T-cell (primary cell): ENCODE data around the gene CD4. TPM values are rescaled to one million over a fixed set of nuclear protein-coding genes. Genes with fewer than 3 reads are reported as not detected.

Source experiments
- ATAC-seq, 4 experiments: fragments of 200-7000 bp in 3 of 4; fragments of 150-1000 bp in 1 of 4; cut with Tn5 transposase; replicated peaks in 1 of 4; 1 replicate in 3 of 4; 2 replicates in 1 of 4; pipeline ENCODE4 v1.10.0; 2021; ENCODE audit warnings: moderate library complexity in 3 of 4, mild to moderate bottlenecking in 2 of 4, moderate number of reproducible peaks in 1 of 4
- CTCF ChIA-PET, 2 donors: fragments of 300-600 bp; sonication (Branson Sonifier 250); formaldehyde crosslinking; loops; one replicate each; lab custom pipeline; 2022; ENCODE audit warnings: antibody characterized with exemption in 2 of 2; lab: Charles Lee
- POLR2A ChIA-PET, 2 donors: fragments of 300-600 bp; sonication (Branson Sonifier 250); formaldehyde crosslinking; loops; one replicate each; lab custom pipeline; 2022; ENCODE audit warnings: antibody characterized with exemption in 2 of 2; lab: Charles Lee
- DNase-seq, 35 experiments: peaks; one replicate each; pipeline versions ENCODE4 v3.0.0 to v3.0.0-alpha.2; 2013 to 2023
- H3K27ac ChIP-seq: one replicate; pipeline ENCODE4 v1.5.1; 2013; ENCODE audit warnings: low read length
- H3K27me3 ChIP-seq, 2 experiments: replicated peaks in 1 of 2; 1 replicate in 1 of 2; 2 replicates in 1 of 2; pipeline versions ENCODE4 v1.6.1 to v1.7.0; 2013; ENCODE audit warnings: low read length in 1 of 2, mixed read lengths in 1 of 2; ENCODE audit not compliant: control insufficient read depth in 2 of 2, insufficient read depth in 2 of 2; ENCODE audit errors: extremely low read depth in 1 of 2
- H3K36me3 ChIP-seq, 2 donors: 1 replicate in 1 of 2; 2 replicates in 1 of 2; pipeline versions ENCODE4 v1.6.1 to v1.7.0; 2013; ENCODE audit warnings: low read length in 1 of 2; ENCODE audit not compliant: control insufficient read depth in 2 of 2, insufficient read depth in 1 of 2; ENCODE audit errors: extremely low read depth in 1 of 2
- H3K4me1 ChIP-seq, 2 experiments: 1 replicate in 1 of 2; 2 replicates in 1 of 2; pipeline versions ENCODE4 v1.6.1 to v1.7.0; 2013; ENCODE audit warnings: low read length in 2 of 2, mixed read lengths in 1 of 2; ENCODE audit not compliant: insufficient read depth in 2 of 2, control insufficient read depth in 1 of 2; ENCODE audit errors: extremely low read depth in 1 of 2
- H3K4me3 ChIP-seq, 2 donors: 1 replicate in 1 of 2; 2 replicates in 1 of 2; pipeline versions ENCODE4 v1.5.1 to v1.7.0; 2013; ENCODE audit warnings: mild to moderate bottlenecking in 2 of 2, low read length in 1 of 2, moderate library complexity in 1 of 2; ENCODE audit not compliant: control insufficient read depth in 1 of 2; ENCODE audit errors: extremely low read depth in 1 of 2
- H3K9me3 ChIP-seq: 2 replicates; pipeline ENCODE4 v1.7.0; 2013
- H3K27ac Mint-ChIP-seq, 2 donors: one replicate each; pipeline ENCODE4 v1.8.0; 2020 to 2021; ENCODE audit warnings: mild to moderate bottlenecking in 2 of 2, mixed read lengths in 2 of 2
- H3K27me3 Mint-ChIP-seq, 2 donors: one replicate each; pipeline ENCODE4 v1.8.0; 2021 to 2022; ENCODE audit warnings: mixed read lengths in 2 of 2
- H3K36me3 Mint-ChIP-seq: one replicate; pipeline ENCODE4 v1.8.0; 2021; ENCODE audit warnings: mixed read lengths
- H3K4me1 Mint-ChIP-seq, 3 donors: one replicate each; pipeline ENCODE4 v1.8.0; 2020 to 2022; ENCODE audit warnings: mixed read lengths in 3 of 3, mild to moderate bottlenecking in 1 of 3
- H3K4me3 Mint-ChIP-seq, 3 donors: one replicate each; pipeline ENCODE4 v1.8.0; 2020 to 2022; ENCODE audit warnings: mild to moderate bottlenecking in 3 of 3, mixed read lengths in 3 of 3, moderate library complexity in 3 of 3
- H3K9me3 Mint-ChIP-seq, 3 donors: one replicate each; pipeline ENCODE4 v1.8.0; 2020 to 2022; ENCODE audit warnings: mixed read lengths in 3 of 3
- WGBS: methylation state at CpG from one replicate; pipeline ENCODE4 v1.1.5; 2013; ENCODE audit warnings: missing lambda C conversion rate; ENCODE audit not compliant: insufficient coverage; 5-methylcytosine and 5-hydroxymethylcytosine counted together
- total RNA-seq, 35 experiments: library from RNA in 6 of 35; stranded (reverse) in 6 of 35; fragments of 120-200 nt in 1 of 35; gene quantifications; one replicate each; pipeline versions ENCODE4 v1.2.1 to v1.2.4 and lab custom pipeline; 2013 to 2026

The CD4 gene
- total RNA-seq, 5 donors from 2014 or later (not counting 1 experiment from before 2014, with no cell fraction given) = 126 to 205 (median 154) TPM

DNA sequence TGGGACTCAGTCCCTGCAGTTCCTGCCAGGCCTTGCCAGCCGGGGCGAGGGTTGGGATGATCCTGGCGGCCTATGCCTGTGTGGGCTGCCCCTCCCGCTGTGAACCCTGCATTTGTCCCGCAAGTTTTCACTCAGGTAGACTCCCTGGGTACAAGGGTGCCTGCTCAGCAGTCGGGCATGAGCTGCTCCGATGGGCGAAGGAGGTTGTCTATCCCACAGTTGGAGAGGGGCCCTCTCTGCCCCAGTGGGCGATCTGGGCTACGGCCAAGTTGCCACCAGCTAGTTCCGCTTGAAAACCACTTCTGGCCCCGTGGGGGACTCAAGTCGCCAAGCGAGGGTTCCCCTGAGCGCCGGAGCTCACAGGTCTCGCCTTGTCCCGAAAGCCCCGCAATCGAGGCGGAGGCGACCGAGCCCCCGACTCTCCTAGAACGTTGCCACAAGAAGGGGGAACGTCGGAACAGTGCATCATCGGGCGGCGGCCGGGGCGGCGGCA, 77.6 kb downstream of the CD4 start:
- no peaks in the 10 kb centered on the region for H3K9me3 ChIP-seq
- H3K27me3 ChIP-seq = no peaks in the 10 kb centered on the region
- H3K9me3 Mint-ChIP-seq = no peaks in the 10 kb centered on the region
- peaks cover 11 to 52% of the 10 kb centered on the region in 2 donors for H3K36me3 ChIP-seq
- H3K4me3 Mint-ChIP-seq = peak overlapping the region; percentile 86 to 92 (median 87)
- H3K27ac Mint-ChIP-seq = peak overlapping the region; percentile 91
- peaks cover 16 to 49% of the 10 kb centered on the region in 2 experiments for H3K4me1 ChIP-seq
- ChIA-PET CTCF (interaction anchor here (0.6 to 1.5 kb wide), 9 partner anchors 8 to 240 kb away, joined by 3 to 8 read pairs (median 5); partner anchors contain the start of genes CDCA3 (in 1 of the 2), USP5 (in 1 of the 2) and ZNF384 (in 1 of the 2)), POLR2A (interaction anchor here (0.7 to 1.4 kb wide), 2 partner anchors 15 to 151 kb away, joined by 5 to 6 read pairs; partner anchors contain the start of gene USP5 (in 1 of the 2))
- DNase-seq (peak in 3 of 35 experiments; percentile 31 to 60 (median 44)), ATAC-seq (peak; percentile 0 to 4 (median 1))
- H3K4me1 Mint-ChIP-seq = peaks cover 43 to 48% (median 46%) of the 10 kb centered on the region in 3 donors
- 10% methylated on average over 31 of the region's 33 CpGs for WGBS
- H3K4me3 ChIP-seq = peak overlapping the region; percentile 44 to 65
- H3K27me3 Mint-ChIP-seq = no peaks in the 10 kb centered on the region
- peaks cover 38% of the 10 kb centered on the region for H3K36me3 Mint-ChIP-seq
- peak overlapping the region; percentile 86 for H3K27ac ChIP-seq

DNA sequence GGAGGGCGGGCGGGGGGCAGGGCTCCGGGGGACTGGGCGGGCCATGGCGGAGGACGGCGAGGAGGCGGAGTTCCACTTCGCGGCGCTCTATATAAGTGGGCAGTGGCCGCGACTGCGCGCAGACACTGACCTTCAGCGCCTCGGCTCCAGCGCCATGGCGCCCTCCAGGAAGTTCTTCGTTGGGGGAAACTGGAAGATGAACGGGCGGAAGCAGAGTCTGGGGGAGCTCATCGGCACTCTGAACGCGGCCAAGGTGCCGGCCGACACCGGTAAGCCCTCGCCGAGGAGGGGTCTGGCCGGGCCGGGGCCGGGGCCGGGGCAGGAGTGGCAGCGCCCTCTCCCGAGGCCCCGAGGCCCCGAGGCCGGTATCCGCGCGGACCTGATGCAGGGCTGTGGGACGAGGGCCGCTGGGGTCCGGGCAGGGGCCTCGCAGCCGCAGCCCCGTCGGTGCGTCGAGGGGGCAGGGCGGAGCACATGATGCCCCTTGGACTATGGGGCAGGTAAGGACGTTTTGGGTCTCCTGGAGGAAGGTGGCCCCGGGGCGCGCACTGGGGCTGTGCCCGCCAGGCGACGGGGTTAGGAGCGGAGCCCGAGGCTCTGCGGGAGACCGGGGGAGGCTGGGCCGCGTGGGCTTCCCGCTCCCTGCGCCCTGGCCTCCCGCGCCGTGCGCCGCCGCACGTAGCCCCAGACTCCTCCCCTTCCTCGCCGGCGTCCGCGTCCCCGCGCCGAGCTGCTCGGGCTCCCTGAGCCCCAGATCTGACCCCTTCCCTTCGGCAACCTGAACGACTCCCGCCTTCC, 78.3 kb downstream of the CD4 start, which contains the start of gene TPI1:
Gene TPI1 (plus strand): TSS at position 119 of the 798 bp plus-strand sequence. CDS start 36 bp downstream, at position 155.
- under 1% methylated on average over 73 of the region's 86 CpGs for WGBS
- peak within 1 kb of the TSS; percentile 62 to 65 for H3K4me3 ChIP-seq
- H3K27me3 ChIP-seq = no peaks in the 10 kb centered on the region
- peaks cover 34% of the 10 kb centered on the region for H3K36me3 Mint-ChIP-seq
- no peaks in the 10 kb centered on the region for H3K9me3 ChIP-seq
- peak within 1 kb of the TSS; percentile 91 for H3K27ac Mint-ChIP-seq
- ATAC-seq = peak; percentile 75 to 79 (median 76)
- H3K27me3 Mint-ChIP-seq = no peaks in the 10 kb centered on the region
- H3K4me1 ChIP-seq = peaks cover 20 to 56% of the 10 kb centered on the region in 2 experiments
- H3K9me3 Mint-ChIP-seq = no peaks in the 10 kb centered on the region
- peak within 1 kb of the TSS; percentile 86 for H3K27ac ChIP-seq
- POLR2A ChIA-PET = interaction anchor here (0.7 to 1.4 kb wide), 3 partner anchors 15 to 150 kb away, joined by 3 to 6 read pairs (median 5); partner anchors contain the start of gene USP5 (in 2 of the 2)
- H3K36me3 ChIP-seq = peaks cover 10 to 48% of the 10 kb centered on the region in 2 donors
- CTCF ChIA-PET = interaction anchor here (0.6 to 2.0 kb wide), 9 partner anchors 9 to 240 kb away, joined by 3 to 12 read pairs (median 5); partner anchors contain the start of genes CDCA3 (in 1 of the 2), USP5 (in 1 of the 2) and ZNF384 (in 1 of the 2)
- peaks cover 49 to 54% (median 51%) of the 10 kb centered on the region in 3 donors for H3K4me1 Mint-ChIP-seq
- peak in 33 of 35 experiments; percentile 32 to 82 (median 52) for DNase-seq
- peak within 1 kb of the TSS; percentile 86 to 92 (median 87) for H3K4me3 Mint-ChIP-seq

- peak in 2 of 4 experiments; percentile 0 to 1 for ATAC-seq
- WGBS = 4% methylated on average over 10 of the region's 22 CpGs
- H3K9me3 Mint-ChIP-seq = no peaks in the 10 kb centered on the region
- peaks cover 31% of the 10 kb centered on the region for H3K36me3 Mint-ChIP-seq
- peaks cover 20 to 61% of the 10 kb centered on the region in 2 experiments for H3K4me1 ChIP-seq
- H3K27ac ChIP-seq = peak overlapping the region; percentile 62
- no peaks in the 10 kb centered on the region for H3K27me3 ChIP-seq
- DNase-seq = no peak
- no peaks in the 10 kb centered on the region for H3K9me3 ChIP-seq
- peak overlapping the region; percentile 62 to 65 for H3K4me3 ChIP-seq
- POLR2A ChIA-PET = interaction anchor here in 1 of 2 donors (0.7 kb wide), 1 partner anchor 16 kb away, joined by 3 read pairs; the partner anchor contains the start of gene USP5
- H3K36me3 ChIP-seq = peaks cover 10 to 40% of the 10 kb centered on the region in 2 donors
- H3K27me3 Mint-ChIP-seq = no peaks in the 10 kb centered on the region
- peak overlapping the region; percentile 85 to 89 (median 87) for H3K4me3 Mint-ChIP-seq
- CTCF ChIA-PET = interaction anchor here (0.9 to 4.7 kb wide), 14 partner anchors 13 to 277 kb away, joined by 3 to 23 read pairs (median 4); partner anchors contain the start of genes C12orf57 (in 1 of the 2), CDCA3 (in 1 of the 2), RNU7-1 (in 1 of the 2) and USP5 (in 1 of the 2)
- peak overlapping the region; percentile 89 for H3K27ac Mint-ChIP-seq
- H3K4me1 Mint-ChIP-seq = peaks cover 51 to 54% (median 54%) of the 10 kb centered on the region in 3 donors
These were observed 79.1 kb downstream of the CD4 start for GRCh38 chr12:6868211-6869048.

GRCh38 chr12:6869049-6870021, 80.0 kb downstream of the CD4 start:
- ATAC-seq (peak in 1 of 4 experiments; percentile 10), DNase-seq (peak; percentile 63 to 92 (median 81))
- peak overlapping the region; percentile 62 for H3K27ac ChIP-seq
- POLR2A ChIA-PET = interaction anchor here in 1 of 2 donors (1.0 kb wide), 1 partner anchor 74 kb away, joined by 5 read pairs; the partner anchor contains the start of genes C12orf57 and RNU7-1
- no peak overlapping the region for H3K4me3 ChIP-seq
- H3K27me3 ChIP-seq = no peaks in the 10 kb centered on the region
- 38% methylated on average over 11 of the region's 12 CpGs for WGBS
- Mint-ChIP-seq H3K27ac (peak overlapping the region; percentile 89), H3K36me3 (peaks cover 29% of the 10 kb centered on the region), H3K4me3 (peak overlapping the region; percentile 85 to 89 (median 87)), H3K4me1 (peaks cover 54 to 58% (median 54%) of the 10 kb centered on the region in 3 donors), H3K9me3 (no peaks in the 10 kb centered on the region), H3K27me3 (no peaks in the 10 kb centered on the region)
- H3K36me3 ChIP-seq = peaks cover 5 to 32% of the 10 kb centered on the region in 2 donors
- CTCF ChIA-PET = interaction anchor here (0.6 to 4.7 kb wide), 35 partner anchors 12 to 278 kb away, joined by 3 to 23 read pairs (median 4); partner anchors contain the start of genes C12orf57 (in 1 of the 2), C1R (in 1 of the 2), C1RL (in 1 of the 2) and CDCA3 (in 1 of the 2)
- no peaks in the 10 kb centered on the region for H3K9me3 ChIP-seq
- peaks cover 20 to 70% of the 10 kb centered on the region in 2 experiments for H3K4me1 ChIP-seq
